Measurements from ENCODE around the gene CENPT.
"Not testable (repeated sequence)": the region's sequence is repeated elsewhere in the genome, so short reads cannot be mapped to it uniquely, and the experiment has no call there.

Gene CENPT

GRCh38 chr16:67874372-67874771 lies 26.9 kb upstream of the CENPT start:
- DNase-seq = no peak

GRCh38 chr16:67873435-67874370 lies 26.2 kb upstream of the CENPT start:
- DNase-seq = no peak

- DNase-seq = peak; percentile 96
These were observed 25.3 kb upstream of the CENPT start, which contains the start of gene EDC4 for GRCh38 chr16:67872631-67873434. Gene EDC4 (plus strand): TSS chr16:67873052. CDS start chr16:67873262, 210 bp downstream.

GRCh38 chr16:67872131-67872630 lies 24.7 kb upstream of the CENPT start:
- no peak for DNase-seq

- no peak for DNase-seq
These were observed 23.8 kb upstream of the CENPT start for GRCh38 chr16:67871256-67871655.

- no peak for DNase-seq
These were observed 22.2 kb upstream of the CENPT start for GRCh38 chr16:67869653-67870052.

- DNase-seq = no peak
These were observed 20.8 kb upstream of the CENPT start for GRCh38 chr16:67868290-67868689.

GRCh38 chr16:67865318-67865717 lies 17.8 kb upstream of the CENPT start:
- DNase-seq = no peak

- DNase-seq = no peak
These were observed 17.1 kb upstream of the CENPT start for GRCh38 chr16:67864594-67864993.

- not testable (repeated sequence) for DNase-seq
These were observed 16.6 kb upstream of the CENPT start for GRCh38 chr16:67864044-67864443.

GRCh38 chr16:67862623-67863583 lies 15.4 kb upstream of the CENPT start:
- DNase-seq = no peak

GRCh38 chr16:67861877-67862276 lies 14.4 kb upstream of the CENPT start:
- DNase-seq = no peak

- DNase-seq = no peak
These were observed 13.3 kb upstream of the CENPT start for GRCh38 chr16:67860589-67861398.

GRCh38 chr16:67858500-67858899 lies 11.0 kb upstream of the CENPT start:
- DNase-seq = no peak

- DNase-seq = peak; percentile 80
These were observed 10.2 kb upstream of the CENPT start for GRCh38 chr16:67857547-67858233.

GRCh38 chr16:67856927-67857546 lies 9.5 kb upstream of the CENPT start:
- DNase-seq = no peak

- DNase-seq = no peak
These were observed 8.3 kb upstream of the CENPT start for GRCh38 chr16:67855789-67856188.

GRCh38 chr16:67853670-67854069 lies 6.2 kb upstream of the CENPT start:
- DNase-seq = no peak

GRCh38 chr16:67848118-67848517 lies 625 bp upstream of the CENPT start:
- no peak for DNase-seq

- peak; percentile 98 for DNase-seq
These were observed 1.0 kb downstream of the CENPT start, which contains the start of gene NUTF2 for GRCh38 chr16:67846320-67847063. Gene NUTF2 (plus strand): TSS chr16:67846933. CDS start chr16:67865131, 18,198 bp downstream.

All from activated effector memory CD4-positive, alpha-beta T cell treated with anti-CD3 and anti-CD28 coated beads, Interleukin-2, amount 50 U/mL, for 16 hours (primary cell).